GM12878 (cell line): ENCODE results near the gene PIAS2. TPM values are rescaled to one million over a fixed set of nuclear protein-coding genes. Genes with fewer than 3 reads are reported as not detected.
A peak's percentile ranks its signal among the peaks of the same experiment; 100 is the strongest.

ENCODE experiments used
- FOXK2 ChIP-seq: fragments of 450-650 bp; IDR thresholded peaks from 2 replicates; pipeline ENCODE4 v1.6.1; 2017; ENCODE audit warnings: mild to moderate bottlenecking, moderate library complexity
- HCFC1 ChIP-seq: fragments of 150-350 bp; IDR thresholded peaks from 2 replicates; pipeline ENCODE4 v1.6.1; 2014; ENCODE audit warnings: low read length
- IRF4 ChIP-seq: IDR thresholded peaks from 2 replicates; pipeline ENCODE4 v1.6.1; 2011; ENCODE audit warnings: low read depth, low read length
- LARP7 ChIP-seq: fragments of 450-650 bp; IDR thresholded peaks from 2 replicates; pipeline ENCODE4 v1.6.1; 2017; ENCODE audit warnings: mild to moderate bottlenecking
- NBN ChIP-seq: fragments of 450-650 bp; IDR thresholded peaks from 2 replicates; pipeline ENCODE4 v1.6.1; 2016
- NFYA ChIP-seq: IDR thresholded peaks from 2 replicates; pipeline ENCODE4 v1.6.1; 2011; ENCODE audit warnings: low read depth, mild to moderate bottlenecking, low read length, improper control_type of control experiment, borderline replicate concordance
- NFYB ChIP-seq: IDR thresholded peaks from 2 replicates; pipeline ENCODE4 v1.6.1; 2011; ENCODE audit warnings: low read depth, mild to moderate bottlenecking, low read length, improper control_type of control experiment, moderate library complexity; ENCODE audit not compliant: insufficient read depth
- RBBP5 ChIP-seq: fragments of 200-600 bp; sonication (generic); conservative IDR thresholded peaks from 2 replicates; pipeline ENCODE4 v1.6.1; 2016
- SIN3A ChIP-seq: IDR thresholded peaks from 2 replicates; pipeline ENCODE4 v1.6.1; 2012; ENCODE audit warnings: low read depth, low read length, improper control_type of control experiment
- TARDBP ChIP-seq: IDR thresholded peaks from 2 replicates; pipeline ENCODE4 v1.6.1; 2016; ENCODE audit warnings: borderline replicate concordance
- TBL1XR1 ChIP-seq: IDR thresholded peaks from 2 replicates; pipeline ENCODE4 v1.6.1; 2012; ENCODE audit warnings: low read depth, low read length, improper control_type of control experiment
- YY1 ChIP-seq: IDR thresholded peaks from 2 replicates; pipeline ENCODE4 v1.6.1; 2011; ENCODE audit warnings: low read depth, mild to moderate bottlenecking, low read length
- ZNF24 ChIP-seq: fragments of 450-650 bp; IDR thresholded peaks from 2 replicates; pipeline ENCODE4 v1.6.1; 2017; ENCODE audit warnings: antibody characterized with exemption, mild to moderate bottlenecking
- ZNF274 ChIP-seq: IDR thresholded peaks from one replicate; pipeline ENCODE4 v1.8.0; 2011; ENCODE audit not compliant: insufficient read length, insufficient read depth
- ZNF622 ChIP-seq: fragments of 450-650 bp; IDR thresholded peaks from 2 replicates; pipeline ENCODE4 v1.6.1; 2017; ENCODE audit warnings: mild to moderate bottlenecking, inconsistent platforms
- polyA plus RNA-seq, 11 experiments: library from polyadenylated mRNA; depleted of rRNA in 4 of 11; unstranded in 6 of 11; stranded (reverse) in 5 of 11; fragments of >200 nt; fragmentation: Nextera tagmentation in 4 of 11; fragmentation: Illumina TruSeq in 1 of 11; extraction: Ambion mirVana in 4 of 11; extraction: Trizol in 1 of 11; gene quantifications; 1 replicate in 1 of 11; 2 replicates in 10 of 11; pipeline versions ENCODE4 v1.2.1 to v1.2.3, GENCODE V29; 2011 to 2016; ENCODE audit warnings: inconsistent platforms in 2 of 11, missing spikeins in 2 of 11, low read depth in 1 of 11
- total RNA-seq, 4 experiments: library from RNA; depleted of rRNA in 3 of 4; stranded (reverse); fragments of >200 nt in 3 of 4; fragmentation: Illumina TruSeq in 1 of 4; extraction: Trizol in 1 of 4; gene quantifications; 2 replicates each; pipeline versions ENCODE4 v1.2.1 to v1.2.3, GENCODE V29; 2013 to 2021
- TF ChIP-seq, protein P1 (sequence below): fragments of 450-650 bp; IDR thresholded peaks from 2 replicates; pipeline ENCODE4 v1.6.1; 2016; ENCODE audit warnings: mild to moderate bottlenecking, moderate library complexity, borderline replicate concordance
- TF ChIP-seq, protein P2 (sequence below): IDR thresholded peaks from 2 replicates; pipeline ENCODE4 v1.6.1; 2011; ENCODE audit warnings: mild to moderate bottlenecking, low read depth, low read length, moderate library complexity; ENCODE audit not compliant: insufficient replicate concordance
- TF ChIP-seq, protein P3 (sequence below): fragments of 450-650 bp; IDR thresholded peaks from 2 replicates; pipeline ENCODE4 v1.6.1; 2018; ENCODE audit warnings: mild to moderate bottlenecking, low read depth, moderate library complexity; ENCODE audit not compliant: partially characterized antibody
- TF ChIP-seq, protein P4 (sequence below): IDR thresholded peaks from 2 replicates; pipeline ENCODE4 v1.6.1; 2012; ENCODE audit warnings: low read depth, low read length, improper control_type of control experiment

The PIAS2 gene
- total and polyA plus RNA-seq, 10 of the 15 experiments (the other 5 are each of a cell fraction or from before 2014, with no cell fraction given): 4.0 to 31.8 (median 22.4) TPM

DNA sequence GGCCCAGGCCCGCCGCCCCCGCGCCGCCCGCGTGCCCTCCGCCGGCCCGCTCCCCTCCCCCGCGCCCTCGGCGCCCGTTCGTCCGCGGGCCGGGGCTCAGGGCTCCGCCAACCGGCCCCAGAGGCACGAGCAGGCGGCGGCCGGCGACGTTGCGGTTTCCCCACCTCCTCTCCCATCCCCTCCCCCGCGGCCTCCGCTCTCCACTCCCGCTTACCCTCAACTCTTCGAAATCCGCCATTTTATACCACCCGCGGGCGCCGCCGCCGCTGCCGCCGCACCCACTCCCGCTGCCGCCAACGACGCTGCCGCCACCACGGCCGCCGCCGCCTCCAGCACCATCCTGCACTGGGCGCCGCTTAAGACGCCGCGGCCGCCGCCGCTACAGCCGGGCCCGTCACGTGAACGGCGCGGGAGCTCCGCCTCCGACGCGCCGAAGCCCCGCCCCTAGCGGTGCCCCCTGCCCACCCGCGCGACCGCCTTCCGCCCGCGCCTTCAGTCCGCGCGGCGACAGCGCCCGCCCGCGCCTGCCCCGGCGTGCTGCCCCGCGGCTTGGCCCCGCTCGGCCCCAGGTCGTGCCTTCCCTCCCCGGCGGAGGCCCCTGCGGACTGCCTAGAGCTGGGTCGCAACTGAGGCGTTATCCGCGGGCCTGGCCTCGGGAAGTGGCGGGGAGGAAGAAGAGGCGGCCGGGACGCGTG, at the start of gene PIAS2, which contains the start of gene KATNAL2 (continued):
- TF ChIP-seq, protein P1, sequence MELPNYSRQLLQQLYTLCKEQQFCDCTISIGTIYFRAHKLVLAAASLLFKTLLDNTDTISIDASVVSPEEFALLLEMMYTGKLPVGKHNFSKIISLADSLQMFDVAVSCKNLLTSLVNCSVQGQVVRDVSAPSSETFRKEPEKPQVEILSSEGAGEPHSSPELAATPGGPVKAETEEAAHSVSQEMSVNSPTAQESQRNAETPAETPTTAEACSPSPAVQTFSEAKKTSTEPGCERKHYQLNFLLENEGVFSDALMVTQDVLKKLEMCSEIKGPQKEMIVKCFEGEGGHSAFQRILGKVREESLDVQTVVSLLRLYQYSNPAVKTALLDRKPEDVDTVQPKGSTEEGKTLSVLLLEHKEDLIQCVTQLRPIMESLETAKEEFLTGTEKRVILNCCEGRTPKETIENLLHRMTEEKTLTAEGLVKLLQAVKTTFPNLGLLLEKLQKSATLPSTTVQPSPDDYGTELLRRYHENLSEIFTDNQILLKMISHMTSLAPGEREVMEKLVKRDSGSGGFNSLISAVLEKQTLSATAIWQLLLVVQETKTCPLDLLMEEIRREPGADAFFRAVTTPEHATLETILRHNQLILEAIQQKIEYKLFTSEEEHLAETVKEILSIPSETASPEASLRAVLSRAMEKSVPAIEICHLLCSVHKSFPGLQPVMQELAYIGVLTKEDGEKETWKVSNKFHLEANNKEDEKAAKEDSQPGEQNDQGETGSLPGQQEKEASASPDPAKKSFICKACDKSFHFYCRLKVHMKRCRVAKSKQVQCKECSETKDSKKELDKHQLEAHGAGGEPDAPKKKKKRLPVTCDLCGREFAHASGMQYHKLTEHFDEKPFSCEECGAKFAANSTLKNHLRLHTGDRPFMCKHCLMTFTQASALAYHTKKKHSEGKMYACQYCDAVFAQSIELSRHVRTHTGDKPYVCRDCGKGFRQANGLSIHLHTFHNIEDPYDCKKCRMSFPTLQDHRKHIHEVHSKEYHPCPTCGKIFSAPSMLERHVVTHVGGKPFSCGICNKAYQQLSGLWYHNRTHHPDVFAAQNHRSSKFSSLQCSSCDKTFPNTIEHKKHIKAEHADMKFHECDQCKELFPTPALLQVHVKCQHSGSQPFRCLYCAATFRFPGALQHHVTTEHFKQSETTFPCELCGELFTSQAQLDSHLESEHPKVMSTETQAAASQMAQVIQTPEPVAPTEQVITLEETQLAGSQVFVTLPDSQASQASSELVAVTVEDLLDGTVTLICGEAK: no peak
- TF ChIP-seq IRF4 (no peak), LARP7 (peak; percentile 91), TBL1XR1 (no peak; the same call in 1 of the 2 replicates), NFYA (no peak), RBBP5 (no peak), HCFC1 (peak; percentile 21), ZNF24 (no peak; the same call in 1 of the 2 replicates), SIN3A (no peak), FOXK2 (no peak), ZNF274 (no peak), NFYB (no peak), ZNF622 (no peak), YY1 (peak; percentile 76), TARDBP (no peak), NBN (no peak)
- TF ChIP-seq, protein P2, sequence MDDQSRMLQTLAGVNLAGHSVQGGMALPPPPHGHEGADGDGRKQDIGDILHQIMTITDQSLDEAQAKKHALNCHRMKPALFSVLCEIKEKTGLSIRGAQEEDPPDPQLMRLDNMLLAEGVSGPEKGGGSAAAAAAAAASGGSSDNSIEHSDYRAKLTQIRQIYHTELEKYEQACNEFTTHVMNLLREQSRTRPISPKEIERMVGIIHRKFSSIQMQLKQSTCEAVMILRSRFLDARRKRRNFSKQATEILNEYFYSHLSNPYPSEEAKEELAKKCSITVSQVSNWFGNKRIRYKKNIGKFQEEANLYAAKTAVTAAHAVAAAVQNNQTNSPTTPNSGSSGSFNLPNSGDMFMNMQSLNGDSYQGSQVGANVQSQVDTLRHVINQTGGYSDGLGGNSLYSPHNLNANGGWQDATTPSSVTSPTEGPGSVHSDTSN: no peak
- TF ChIP-seq, protein P3, sequence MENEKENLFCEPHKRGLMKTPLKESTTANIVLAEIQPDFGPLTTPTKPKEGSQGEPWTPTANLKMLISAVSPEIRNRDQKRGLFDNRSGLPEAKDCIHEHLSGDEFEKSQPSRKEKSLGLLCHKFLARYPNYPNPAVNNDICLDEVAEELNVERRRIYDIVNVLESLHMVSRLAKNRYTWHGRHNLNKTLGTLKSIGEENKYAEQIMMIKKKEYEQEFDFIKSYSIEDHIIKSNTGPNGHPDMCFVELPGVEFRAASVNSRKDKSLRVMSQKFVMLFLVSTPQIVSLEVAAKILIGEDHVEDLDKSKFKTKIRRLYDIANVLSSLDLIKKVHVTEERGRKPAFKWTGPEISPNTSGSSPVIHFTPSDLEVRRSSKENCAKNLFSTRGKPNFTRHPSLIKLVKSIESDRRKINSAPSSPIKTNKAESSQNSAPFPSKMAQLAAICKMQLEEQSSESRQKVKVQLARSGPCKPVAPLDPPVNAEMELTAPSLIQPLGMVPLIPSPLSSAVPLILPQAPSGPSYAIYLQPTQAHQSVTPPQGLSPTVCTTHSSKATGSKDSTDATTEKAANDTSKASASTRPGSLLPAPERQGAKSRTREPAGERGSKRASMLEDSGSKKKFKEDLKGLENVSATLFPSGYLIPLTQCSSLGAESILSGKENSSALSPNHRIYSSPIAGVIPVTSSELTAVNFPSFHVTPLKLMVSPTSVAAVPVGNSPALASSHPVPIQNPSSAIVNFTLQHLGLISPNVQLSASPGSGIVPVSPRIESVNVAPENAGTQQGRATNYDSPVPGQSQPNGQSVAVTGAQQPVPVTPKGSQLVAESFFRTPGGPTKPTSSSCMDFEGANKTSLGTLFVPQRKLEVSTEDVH: no peak
- TF ChIP-seq, protein P4, sequence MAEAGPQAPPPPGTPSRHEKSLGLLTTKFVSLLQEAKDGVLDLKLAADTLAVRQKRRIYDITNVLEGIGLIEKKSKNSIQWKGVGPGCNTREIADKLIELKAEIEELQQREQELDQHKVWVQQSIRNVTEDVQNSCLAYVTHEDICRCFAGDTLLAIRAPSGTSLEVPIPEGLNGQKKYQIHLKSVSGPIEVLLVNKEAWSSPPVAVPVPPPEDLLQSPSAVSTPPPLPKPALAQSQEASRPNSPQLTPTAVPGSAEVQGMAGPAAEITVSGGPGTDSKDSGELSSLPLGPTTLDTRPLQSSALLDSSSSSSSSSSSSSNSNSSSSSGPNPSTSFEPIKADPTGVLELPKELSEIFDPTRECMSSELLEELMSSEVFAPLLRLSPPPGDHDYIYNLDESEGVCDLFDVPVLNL: no peak
